ENCODE results near the gene NNMT.

The NNMT gene

GRCh38 chr11:114295676-114296604 lies at the start of gene NNMT:
Gene NNMT, plus strand, starts transcription at chr11:114296399. Its CDS starts 158 bp downstream, at chr11:114296557.
- no peaks in the 10 kb centered on the region for H3K9me3 ChIP-seq
- H3K4me3 ChIP-seq: peak within 1 kb of the TSS; percentile 60 to 64
- TF ChIP-seq CTCF (IDR thresholded peaks at IDR 0.05): no peak
- H3K27ac ChIP-seq: peak within 1 kb of the TSS; percentile 92 to 94
- intact Hi-C loops (cut with DNase I; ENCODE audit: low total_unique reads): no loop called here
- H3K27me3 ChIP-seq: no peaks in the 10 kb centered on the region
- H3K4me1 ChIP-seq: peaks cover 0 to 67% (median 35%) of the 10 kb centered on the region in 4 donors
- peaks cover 21 to 33% (median 26%) of the 10 kb centered on the region in 3 donors for H3K36me3 ChIP-seq
- DNase-seq: peak; percentile 91 to 92

GRCh38 chr11:114247070-114247789 lies 49.0 kb upstream of the NNMT start:
- H3K4me1 ChIP-seq: peaks cover 0 to 64% (median 27%) of the 10 kb centered on the region in 4 donors
- H3K9me3 ChIP-seq: no peaks in the 10 kb centered on the region
- H3K27ac ChIP-seq: peak overlapping the region in 1 of 2 donors; percentile 22
- intact Hi-C loops (cut with DNase I; ENCODE audit: low total_unique reads): no loop called here
- DNase-seq: peak in 1 of 2 donors; percentile 58
- no peaks in the 10 kb centered on the region for H3K27me3 ChIP-seq
- no peak overlapping the region for H3K4me3 ChIP-seq
- peaks cover 96 to 97% (median 96%) of the 10 kb centered on the region in 3 donors for H3K36me3 ChIP-seq
- no peak for TF ChIP-seq CTCF (IDR thresholded peaks at IDR 0.05)

- TF ChIP-seq CTCF (IDR thresholded peaks at IDR 0.05): no peak
- no peak overlapping the region for H3K4me3 ChIP-seq
- peaks cover 92 to 97% (median 94%) of the 10 kb centered on the region in 3 donors for H3K36me3 ChIP-seq
- peak overlapping the region in 1 of 2 donors; percentile 66 for H3K27ac ChIP-seq
- no peak for DNase-seq
- H3K27me3 ChIP-seq: no peaks in the 10 kb centered on the region
- peaks cover 0 to 72% (median 29%) of the 10 kb centered on the region in 4 donors for H3K4me1 ChIP-seq
- H3K9me3 ChIP-seq: no peaks in the 10 kb centered on the region
- intact Hi-C loops (cut with DNase I; ENCODE audit: low total_unique reads): loop anchor here (10.0 kb wide), 1 partner anchor 45 kb away; no protein-coding TSS in a partner anchor
Measured at GRCh38 chr11:114250180-114250579, 46.0 kb upstream of the NNMT start.

GRCh38 chr11:114250993-114251814 lies 45.0 kb upstream of the NNMT start:
- intact Hi-C loops (cut with DNase I; ENCODE audit: low total_unique reads): loop anchor here (10.0 kb wide), 1 partner anchor 46 kb away; no protein-coding TSS in a partner anchor
- no peak for TF ChIP-seq CTCF (IDR thresholded peaks at IDR 0.05)
- Histone ChIP-seq H3K9me3 (no peaks in the 10 kb centered on the region), H3K27me3 (no peaks in the 10 kb centered on the region), H3K4me3 (no peak overlapping the region), H3K36me3 (peaks cover 84 to 95% (median 88%) of the 10 kb centered on the region in 3 donors), H3K27ac (peak overlapping the region; percentile 48 to 66), H3K4me1 (peaks cover 0 to 79% (median 32%) of the 10 kb centered on the region in 4 donors)
- DNase-seq: peak in 1 of 2 donors; percentile 69
